Measurements from ENCODE around the gene GSTM5.

GSTM5 gene

GRCh38 chr1:109759513-109760334, 47.7 kb downstream of the GSTM5 start:
- TF ChIP-seq, protein P1, sequence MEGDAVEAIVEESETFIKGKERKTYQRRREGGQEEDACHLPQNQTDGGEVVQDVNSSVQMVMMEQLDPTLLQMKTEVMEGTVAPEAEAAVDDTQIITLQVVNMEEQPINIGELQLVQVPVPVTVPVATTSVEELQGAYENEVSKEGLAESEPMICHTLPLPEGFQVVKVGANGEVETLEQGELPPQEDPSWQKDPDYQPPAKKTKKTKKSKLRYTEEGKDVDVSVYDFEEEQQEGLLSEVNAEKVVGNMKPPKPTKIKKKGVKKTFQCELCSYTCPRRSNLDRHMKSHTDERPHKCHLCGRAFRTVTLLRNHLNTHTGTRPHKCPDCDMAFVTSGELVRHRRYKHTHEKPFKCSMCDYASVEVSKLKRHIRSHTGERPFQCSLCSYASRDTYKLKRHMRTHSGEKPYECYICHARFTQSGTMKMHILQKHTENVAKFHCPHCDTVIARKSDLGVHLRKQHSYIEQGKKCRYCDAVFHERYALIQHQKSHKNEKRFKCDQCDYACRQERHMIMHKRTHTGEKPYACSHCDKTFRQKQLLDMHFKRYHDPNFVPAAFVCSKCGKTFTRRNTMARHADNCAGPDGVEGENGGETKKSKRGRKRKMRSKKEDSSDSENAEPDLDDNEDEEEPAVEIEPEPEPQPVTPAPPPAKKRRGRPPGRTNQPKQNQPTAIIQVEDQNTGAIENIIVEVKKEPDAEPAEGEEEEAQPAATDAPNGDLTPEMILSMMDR (IDR thresholded peaks at IDR 0.05; ENCODE audit: borderline replicate concordance, insufficient read depth, low read depth, low read length), result no peak
- H3K4me3 ChIP-seq (ENCODE audit: low read depth, low read length), result no peak overlapping the region

DNA sequence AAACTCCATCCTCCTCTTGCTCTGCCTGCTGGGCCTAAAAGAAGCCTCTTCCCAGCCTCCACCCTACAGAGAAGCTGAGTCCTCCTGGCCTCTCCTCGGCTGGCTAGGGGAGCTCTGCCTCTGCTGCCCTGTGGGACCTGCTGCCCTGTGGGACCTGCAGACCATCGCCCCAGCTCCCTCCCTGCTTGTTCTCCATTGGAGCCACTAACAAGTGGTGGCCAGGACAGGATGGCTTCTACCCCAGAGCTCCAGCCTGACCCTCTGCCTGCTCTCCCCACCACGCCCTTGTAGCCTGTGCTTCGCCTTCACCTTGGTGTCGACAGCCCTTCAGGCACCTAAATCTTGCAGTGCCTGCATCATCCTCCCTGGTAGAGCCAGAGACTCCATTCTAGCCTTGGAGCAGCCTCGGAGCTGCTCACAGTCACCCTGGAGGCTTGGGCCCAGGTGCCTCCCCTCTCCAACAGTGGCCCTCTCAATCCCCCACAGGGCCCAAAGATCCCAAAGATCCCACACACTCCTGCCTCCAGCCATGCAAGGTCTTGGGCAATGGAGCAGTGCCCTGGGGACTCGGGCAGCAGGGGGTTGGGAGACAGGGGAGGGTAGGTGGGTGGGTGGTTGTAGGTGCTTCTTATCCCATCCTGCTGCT, 48.7 kb downstream of the GSTM5 start:
- no peak overlapping the region for H3K4me3 ChIP-seq (ENCODE audit: low read depth, low read length)
- TF ChIP-seq, protein P1 (IDR thresholded peaks at IDR 0.05; ENCODE audit: borderline replicate concordance, insufficient read depth, low read depth, low read length), result no peak

GRCh38 chr1:109761227-109762038, 49.4 kb downstream of the GSTM5 start:
- TF ChIP-seq, protein P1 (IDR thresholded peaks at IDR 0.05; ENCODE audit: borderline replicate concordance, insufficient read depth, low read depth, low read length), result no peak
- no peak overlapping the region for H3K4me3 ChIP-seq (ENCODE audit: low read depth, low read length)

GRCh38 chr1:109762039-109762585, 50.1 kb downstream of the GSTM5 start:
- H3K4me3 ChIP-seq (ENCODE audit: low read depth, low read length), result no peak overlapping the region
- TF ChIP-seq, protein P1 (IDR thresholded peaks at IDR 0.05; ENCODE audit: borderline replicate concordance, insufficient read depth, low read depth, low read length), result no peak

- TF ChIP-seq, protein P1 (IDR thresholded peaks at IDR 0.05; ENCODE audit: borderline replicate concordance, insufficient read depth, low read depth, low read length), result no peak
Measured at GRCh38 chr1:109762821-109763645, 51.0 kb downstream of the GSTM5 start.

More at GRCh38 chr1:109762821-109763645, 51.0 kb downstream of the GSTM5 start:
- no peak overlapping the region for H3K4me3 ChIP-seq (ENCODE audit: low read depth, low read length)

Data from GM12875 (cell line).